HEK293 (cell line): Measurements from ENCODE around the gene PUM1.

Experiments used
- CTCF ChIA-PET: fragments of 350-600 bp; formaldehyde crosslinking; extraction: SDS; loops from one replicate; lab custom pipeline; 2021; ENCODE audit warnings: antibody characterized with exemption; lab: Yijun Ruan, JAX
- POLR2A ChIA-PET: fragments of 300-600 bp; formaldehyde crosslinking; extraction: SDS; loops from one replicate; lab custom pipeline; 2020; ENCODE audit warnings: antibody characterized with exemption, inconsistent platforms; lab: Yijun Ruan, JAX
- H3K27ac ChIP-seq: fragments of 200-500 bp; sonication (Bioruptor generic); 2 replicates; pipeline ENCODE4 v1.5.1; 2014; ENCODE audit warnings: low read depth, low read length, control low read depth, inconsistent platforms; ENCODE audit errors: extremely low read depth
- H3K36me3 ChIP-seq, 2 experiments: fragments of 200-500 bp in 1 of 2; sonication (Bioruptor generic) in 1 of 2; 1 replicate in 1 of 2; 2 replicates in 1 of 2; pipeline ENCODE4 v1.5.1; 2014 to 2017; ENCODE audit warnings: inconsistent platforms in 2 of 2, low read length in 2 of 2; ENCODE audit not compliant: control insufficient read depth in 2 of 2, insufficient read depth in 1 of 2
- H3K4me1 ChIP-seq: fragments of 200-500 bp; sonication (Bioruptor generic); 2 replicates; pipeline ENCODE4 v1.5.1; 2014; ENCODE audit warnings: mild to moderate bottlenecking, low read length, inconsistent platforms; ENCODE audit not compliant: control insufficient read depth, insufficient read depth
- H3K4me3 ChIP-seq: 2 replicates; pipeline ENCODE4 v1.5.1; 2011; ENCODE audit warnings: low read depth, mild to moderate bottlenecking, control low read depth, low read length, moderate library complexity
- H3K9me3 ChIP-seq: fragments of 200-500 bp; sonication (Bioruptor generic); 2 replicates; pipeline ENCODE4 v1.5.1; 2014; ENCODE audit warnings: low read depth, low read length, inconsistent platforms; ENCODE audit not compliant: control insufficient read depth, insufficient read depth
- AEBP2 ChIP-seq: fragments of 450-650 bp; formaldehyde crosslinking; IDR thresholded peaks from 2 replicates; pipeline ENCODE4 v1.5.1; 2016; ENCODE audit warnings: missing biosample characterization, missing genetic modification characterization, borderline replicate concordance
- PRDM1 ChIP-seq: fragments of 450-650 bp; formaldehyde crosslinking; IDR thresholded peaks from 2 replicates; pipeline ENCODE4; 2016; ENCODE audit warnings: missing biosample characterization, missing genetic modification characterization
- PRDM2 ChIP-seq: fragments of 450-650 bp; formaldehyde crosslinking; IDR thresholded peaks from 2 replicates; pipeline ENCODE4 v1.5.1; 2016; ENCODE audit warnings: missing biosample characterization, missing genetic modification characterization, borderline replicate concordance
- SCRT1 ChIP-seq: fragments of 450-650 bp; formaldehyde crosslinking; IDR thresholded peaks from 2 replicates; pipeline ENCODE4 v1.5.1; 2016; ENCODE audit warnings: missing biosample characterization, missing genetic modification characterization, borderline replicate concordance
- SETDB1 ChIP-seq: IDR thresholded peaks from one replicate; pipeline ENCODE4 v1.6.1; 2017; ENCODE audit warnings: mild to moderate bottlenecking, low read length, moderate library complexity, mixed read lengths; ENCODE audit not compliant: insufficient read length
- TRIM28 ChIP-seq: IDR thresholded peaks from 2 replicates; pipeline ENCODE4 v1.6.1; 2011; ENCODE audit warnings: low read length, control low read depth, borderline replicate concordance
- WT1 ChIP-seq: fragments of 450-650 bp; formaldehyde crosslinking; IDR thresholded peaks from 2 replicates; pipeline ENCODE4 v1.5.1; 2016; ENCODE audit warnings: missing biosample characterization, missing genetic modification characterization
- ZNF121 ChIP-seq: fragments of 450-650 bp; formaldehyde crosslinking; IDR thresholded peaks from 2 replicates; pipeline ENCODE4 v1.5.1; 2016; ENCODE audit warnings: missing biosample characterization, missing genetic modification characterization
- ZNF18 ChIP-seq: fragments of 450-650 bp; formaldehyde crosslinking; IDR thresholded peaks from 2 replicates; pipeline ENCODE4 v1.5.1; 2016; ENCODE audit warnings: missing biosample characterization, missing genetic modification characterization
- ZNF266 ChIP-seq: fragments of 450-650 bp; formaldehyde crosslinking; IDR thresholded peaks from 2 replicates; pipeline ENCODE4 v1.5.1; 2016; ENCODE audit warnings: missing biosample characterization, missing genetic modification characterization, low read depth
- ZNF354C ChIP-seq: fragments of 450-650 bp; formaldehyde crosslinking; IDR thresholded peaks from 2 replicates; pipeline ENCODE4 v1.5.1; 2016; ENCODE audit warnings: missing biosample characterization, missing genetic modification characterization, low read depth, borderline replicate concordance
- ZSCAN23 ChIP-seq: fragments of 450-650 bp; formaldehyde crosslinking; IDR thresholded peaks from 2 replicates; pipeline ENCODE4 v1.5.1; 2016; ENCODE audit warnings: missing biosample characterization, missing genetic modification characterization
- ZSCAN30 ChIP-seq: fragments of 450-650 bp; IDR thresholded peaks from 2 replicates; pipeline ENCODE4 v1.5.1; 2018; ENCODE audit warnings: missing biosample characterization, mild to moderate bottlenecking, missing genetic modification characterization, moderate library complexity

PUM1 gene

GRCh38 chr1:31042656-31043055, 22.9 kb downstream of the PUM1 start:
- POLR2A ChIA-PET = no interaction called here
- CTCF ChIA-PET = interaction anchor here (1.5 kb wide), 1 partner anchor 260 kb away, joined by 3 read pairs; no protein-coding TSS in a partner anchor
- no peak overlapping the region for H3K4me3 ChIP-seq

GRCh38 chr1:31041529-31041928, 24.0 kb downstream of the PUM1 start:
- Histone ChIP-seq H3K27ac (no peak overlapping the region), H3K4me1 (peaks cover 8% of the 10 kb centered on the region), H3K9me3 (no peaks in the 10 kb centered on the region), H3K36me3 (peaks cover 30 to 46% of the 10 kb centered on the region in 2 experiments; a peak in 2 of 3 replicates), H3K4me3 (no peak overlapping the region)
- ChIA-PET CTCF (interaction anchor here (0.7 to 1.5 kb wide), 2 partner anchors 101 to 259 kb away, joined by 3 read pairs; no protein-coding TSS in a partner anchor), POLR2A (interaction anchor here (0.6 kb wide), 1 partner anchor 178 kb away, joined by 7 read pairs; no protein-coding TSS in a partner anchor)
- TF ChIP-seq ZNF18 (tag by site-specific recombination) (peak; percentile 51; the same call in 1 of the 2 replicates), TRIM28 (peak; percentile 90), SETDB1 (peak; percentile 85), ZSCAN23 (tag by site-specific recombination) (no peak), PRDM1 (tag by site-specific recombination) (0 out of 2 replicates have a peak, but pooled peaks have one; percentile 7), ZSCAN30 (tag by site-specific recombination) (0 out of 2 replicates have a peak, but pooled peaks have one; percentile 46), ZNF354C (tag by site-specific recombination) (no peak), WT1 (tag by site-specific recombination) (peak; percentile 41; the same call in 1 of the 2 replicates)

More at GRCh38 chr1:31042656-31043055, 22.9 kb downstream of the PUM1 start:
- Histone ChIP-seq H3K36me3 (peaks cover 30 to 52% of the 10 kb centered on the region in 2 experiments; a peak in 2 of 3 replicates), H3K4me1 (0 out of 2 replicates have a peak, but pooled peaks cover 2% of the 10 kb centered on the region), H3K27ac (no peak overlapping the region), H3K9me3 (no peaks in the 10 kb centered on the region)
- peak; percentile 63; the same call in 1 of the 2 replicates for TF ChIP-seq ZNF121 (tag by site-specific recombination)
- no peak for TF ChIP-seq AEBP2
- TF ChIP-seq ZNF266 (tag by site-specific recombination) = no peak
- TF ChIP-seq PRDM2 (tag by site-specific recombination) = no peak
- TF ChIP-seq SCRT1 (tag by site-specific recombination) = no peak
